Endothelial cell of umbilical vein (primary cell): ENCODE measurements around the gene FURIN. TPM values are rescaled to one million over a fixed set of nuclear protein-coding genes. Genes with fewer than 3 reads are reported as not detected.

ENCODE experiments used
- BruUV-seq: library from RNA; stranded (reverse); fragments of 400-500 nt; replicated peaks from 2 replicates; lab custom pipeline; 2021; lab: Mats Ljungman, UMichigan
- CTCF ChIA-PET: fragments of 300-600, 350-600 bp; sonication (Branson Sonifier 250); formaldehyde crosslinking; loops from one replicate; lab custom pipeline; 2021; ENCODE audit warnings: antibody characterized with exemption, inconsistent platforms; lab: Charles Lee
- POLR2A ChIA-PET: fragments of 300-600, 350-600 bp; sonication (Branson Sonifier 250); formaldehyde crosslinking; loops from one replicate; lab custom pipeline; 2021; ENCODE audit warnings: antibody characterized with exemption, inconsistent platforms; lab: Charles Lee
- DNase-seq: peaks from one replicate; pipeline ENCODE4 v3.0.0-alpha.2; 2011; ENCODE audit warnings: low read depth, low spot score
- FAIRE-seq: peaks from 2 replicates; lab custom pipeline; 2011; peaks lifted over from hg19 to GRCh38; lab: Jason Lieb, UNC
- H2AFZ ChIP-seq: 2 replicates; pipeline ENCODE4 v1.6.0; 2012; ENCODE audit warnings: low read depth, low read length, control low read depth, inconsistent platforms
- H3K27ac ChIP-seq: 2 replicates; pipeline ENCODE4 v1.5.1; 2011; ENCODE audit warnings: low read depth, mild to moderate bottlenecking, control low read depth, low read length, moderate library complexity; ENCODE audit not compliant: insufficient read depth
- H3K27me3 ChIP-seq, 2 experiments: 2 replicates each; pipeline versions ENCODE4 v1.6.0 to v1.6.1; 2011; ENCODE audit warnings: low read length in 2 of 2, mixed read lengths in 1 of 2; ENCODE audit not compliant: control insufficient read depth in 2 of 2, insufficient read depth in 2 of 2
- H3K36me3 ChIP-seq, 2 experiments: 2 replicates in 1 of 2; 3 replicates in 1 of 2; pipeline ENCODE4 v1.5.1; 2011; ENCODE audit warnings: low read length in 2 of 2, mild to moderate bottlenecking in 1 of 2, moderate library complexity in 1 of 2; ENCODE audit not compliant: control insufficient read depth in 2 of 2, insufficient read depth in 2 of 2; ENCODE audit errors: extremely low read depth in 1 of 2
- H3K4me1 ChIP-seq: 3 replicates; pipeline ENCODE4 v1.5.1; 2011; ENCODE audit warnings: mild to moderate bottlenecking, low read length; ENCODE audit not compliant: control insufficient read depth, insufficient read depth; ENCODE audit errors: extremely low read depth
- H3K4me2 ChIP-seq: 2 replicates; pipeline ENCODE4 v1.6.1; 2011; ENCODE audit warnings: low read length, control low read depth, mixed read lengths; ENCODE audit not compliant: insufficient read depth
- H3K4me3 ChIP-seq, 3 experiments: fragments of 200-600 bp in 1 of 3; sonication (generic), shearing (Covaris generic) in 1 of 3; replicated peaks in 1 of 3; 2 replicates each; pipeline ENCODE4 v1.5.1; 2011 to 2016; ENCODE audit warnings: control low read depth in 3 of 3, low read length in 3 of 3, mild to moderate bottlenecking in 2 of 3, inconsistent platforms in 1 of 3, low read depth in 1 of 3, moderate library complexity in 1 of 3; ENCODE audit not compliant: insufficient read depth in 1 of 3
- H3K79me2 ChIP-seq: 2 replicates; pipeline ENCODE4 v1.6.0; 2012; ENCODE audit warnings: low read length, inconsistent platforms; ENCODE audit not compliant: control insufficient read depth, insufficient read depth
- H3K9ac ChIP-seq: replicated peaks from 2 replicates; pipeline ENCODE3; 2011; ENCODE audit warnings: low read length, control low read depth; ENCODE audit not compliant: insufficient read depth; ENCODE audit errors: extremely low read depth
- H3K9me1 ChIP-seq: replicated peaks from 3 replicates; pipeline ENCODE4 v1.6.0; 2011; ENCODE audit warnings: mild to moderate bottlenecking, low read length; ENCODE audit not compliant: control insufficient read depth, insufficient read depth; ENCODE audit errors: extremely low read depth
- H3K9me3 ChIP-seq: replicated peaks from 2 replicates; pipeline ENCODE4 v1.5.1; 2012; ENCODE audit warnings: low read length, inconsistent platforms; ENCODE audit not compliant: control insufficient read depth, insufficient read depth
- H4K20me1 ChIP-seq: replicated peaks from 2 replicates; pipeline ENCODE3; 2011; ENCODE audit warnings: mild to moderate bottlenecking, low read length; ENCODE audit not compliant: control insufficient read depth, insufficient read depth; ENCODE audit errors: extremely low read depth
- EZH2 ChIP-seq: IDR thresholded peaks from 2 replicates; pipeline ENCODE4 v1.6.1; 2012; ENCODE audit warnings: borderline replicate concordance, low read depth, mild to moderate bottlenecking, moderate library complexity, low read length, inconsistent platforms; ENCODE audit not compliant: severe bottlenecking
- FOS ChIP-seq: IDR thresholded peaks from 2 replicates; pipeline ENCODE4 v1.6.1; 2011; ENCODE audit warnings: mild to moderate bottlenecking, low read length, moderate library complexity, borderline replicate concordance; ENCODE audit not compliant: insufficient read depth
- GATA2 ChIP-seq: IDR thresholded peaks from 2 replicates; pipeline ENCODE4 v1.7.0; 2011; ENCODE audit warnings: low read depth, mild to moderate bottlenecking, moderate library complexity, mixed read lengths, low read length; ENCODE audit not compliant: insufficient read length, insufficient read depth
- JUN ChIP-seq: IDR thresholded peaks from 2 replicates; pipeline ENCODE4 v1.6.1; 2011; ENCODE audit warnings: borderline replicate concordance, low read depth; ENCODE audit not compliant: insufficient read length, insufficient read depth
- MYC ChIP-seq: IDR thresholded peaks from one replicate; pipeline ENCODE4 v1.6.1; 2011; ENCODE audit warnings: mild to moderate bottlenecking, low read depth, low read length
- POLR2A ChIP-seq: IDR thresholded peaks from 2 replicates; pipeline ENCODE4 v1.6.1; 2012; ENCODE audit warnings: low read depth, mild to moderate bottlenecking, control low read depth, low read length
- POLR2AphosphoS5 ChIP-seq: IDR thresholded peaks from 2 replicates; pipeline ENCODE4 v1.6.1; 2012; ENCODE audit warnings: low read depth, mild to moderate bottlenecking, control low read depth, low read length, moderate library complexity; ENCODE audit not compliant: insufficient read depth
- dilution Hi-C: fragments of 300-500 bp; cut with MboI; formaldehyde crosslinking; loops from one replicate; pipeline ENCODE4 v1.15.0; 2019; ENCODE audit warnings: low sequenced_read_pairs; ENCODE audit not compliant: extremely low pct_ligation_motif_present
- intact Hi-C: fragments of 100-400 bp; cut with micrococcal nuclease; formaldehyde crosslinking; loops from one replicate; pipeline ENCODE4 v1.10.0; 2022
- polyA plus RNA-seq, 4 experiments: library from polyadenylated mRNA; depleted of rRNA in 3 of 4; stranded (reverse) in 3 of 4; unstranded in 1 of 4; fragments of >200 nt; gene quantifications; 2 replicates each; pipeline versions ENCODE4 v1.2.1 to v1.2.3, GENCODE V29; 2011 to 2012; ENCODE audit warnings: missing spikeins in 1 of 4
- total RNA-seq: library from RNA; stranded (reverse); gene quantifications from 2 replicates; pipeline ENCODE4 v1.2.3, GENCODE V29; 2021
- TF ChIP-seq, protein P1 (sequence below), 2 donors: IDR thresholded peaks; 1 replicate in 1 of 2; 2 replicates in 1 of 2; pipeline ENCODE4 v1.5.1; 2011; ENCODE audit warnings: low read length in 2 of 2, mild to moderate bottlenecking in 2 of 2, moderate library complexity in 2 of 2, control low read depth in 1 of 2, inconsistent platforms in 1 of 2, low read depth in 1 of 2; ENCODE audit not compliant: insufficient read depth in 1 of 2; ENCODE audit errors: extremely low read depth in 1 of 2
- TF ChIP-seq, protein P2 (sequence below): IDR thresholded peaks from 2 replicates; pipeline ENCODE4 v1.6.1; 2011; ENCODE audit not compliant: insufficient read depth, insufficient read length

FURIN gene
- total and polyA plus RNA-seq, 2 donors (not counting 3 experiments of a cell fraction or from before 2014, with no cell fraction given): 77.4 to 131 TPM

DNA sequence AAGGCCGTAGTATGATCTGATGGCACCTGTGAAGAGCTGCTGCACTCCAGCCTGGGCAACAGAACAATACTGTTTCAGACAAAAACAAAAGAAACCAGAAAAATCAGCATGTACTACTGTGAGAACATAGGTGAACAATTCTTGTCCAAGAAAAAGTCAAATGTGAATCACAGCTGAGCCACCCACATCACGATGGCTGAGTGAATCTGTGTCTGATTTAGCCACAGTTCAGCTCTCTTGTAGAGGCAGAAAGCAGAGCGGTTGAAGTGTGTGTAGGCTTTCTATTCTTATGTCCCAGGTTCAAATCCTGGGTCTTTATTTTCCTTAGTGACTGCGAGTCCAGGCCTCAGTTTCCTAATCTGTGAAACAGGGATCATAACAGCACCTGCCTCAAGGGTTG, 4.4 kb upstream of the FURIN start:
- H4K20me1 ChIP-seq: no peaks in the 10 kb centered on the region
- no peak overlapping the region for H2AFZ ChIP-seq
- ChIA-PET CTCF (no interaction called here), POLR2A (no interaction called here)
- peaks cover 2% of the 10 kb centered on the region for H3K4me1 ChIP-seq
- DNase-seq (no peak), FAIRE-seq (no peak)
- H3K36me3 ChIP-seq: no peaks in the 10 kb centered on the region
- H3K4me2 ChIP-seq: no peak overlapping the region
- no peaks in the 10 kb centered on the region for H3K9me3 ChIP-seq
- H3K27ac ChIP-seq: no peak overlapping the region
- TF ChIP-seq JUN: no peak
- no peak for TF ChIP-seq POLR2AphosphoS5
- no peak for TF ChIP-seq MYC
- no peak for TF ChIP-seq EZH2
- no peak for TF ChIP-seq GATA2
- TF ChIP-seq FOS: no peak
- no peak for TF ChIP-seq POLR2A
- TF ChIP-seq, protein P1, sequence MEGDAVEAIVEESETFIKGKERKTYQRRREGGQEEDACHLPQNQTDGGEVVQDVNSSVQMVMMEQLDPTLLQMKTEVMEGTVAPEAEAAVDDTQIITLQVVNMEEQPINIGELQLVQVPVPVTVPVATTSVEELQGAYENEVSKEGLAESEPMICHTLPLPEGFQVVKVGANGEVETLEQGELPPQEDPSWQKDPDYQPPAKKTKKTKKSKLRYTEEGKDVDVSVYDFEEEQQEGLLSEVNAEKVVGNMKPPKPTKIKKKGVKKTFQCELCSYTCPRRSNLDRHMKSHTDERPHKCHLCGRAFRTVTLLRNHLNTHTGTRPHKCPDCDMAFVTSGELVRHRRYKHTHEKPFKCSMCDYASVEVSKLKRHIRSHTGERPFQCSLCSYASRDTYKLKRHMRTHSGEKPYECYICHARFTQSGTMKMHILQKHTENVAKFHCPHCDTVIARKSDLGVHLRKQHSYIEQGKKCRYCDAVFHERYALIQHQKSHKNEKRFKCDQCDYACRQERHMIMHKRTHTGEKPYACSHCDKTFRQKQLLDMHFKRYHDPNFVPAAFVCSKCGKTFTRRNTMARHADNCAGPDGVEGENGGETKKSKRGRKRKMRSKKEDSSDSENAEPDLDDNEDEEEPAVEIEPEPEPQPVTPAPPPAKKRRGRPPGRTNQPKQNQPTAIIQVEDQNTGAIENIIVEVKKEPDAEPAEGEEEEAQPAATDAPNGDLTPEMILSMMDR (IDR thresholded peaks at IDR 0.05; ENCODE audit: extremely low read depth in 1 of 2, insufficient read depth in 1 of 2, low read depth in 1 of 2, low read length in 2 of 2): no peak
- TF ChIP-seq, protein P2, sequence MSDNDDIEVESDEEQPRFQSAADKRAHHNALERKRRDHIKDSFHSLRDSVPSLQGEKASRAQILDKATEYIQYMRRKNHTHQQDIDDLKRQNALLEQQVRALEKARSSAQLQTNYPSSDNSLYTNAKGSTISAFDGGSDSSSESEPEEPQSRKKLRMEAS: no peak
- H3K27me3 ChIP-seq: no peaks in the 10 kb centered on the region
- BruUV-seq: no TSS peak
- dilution Hi-C loops (no loop called here), intact Hi-C loops (no loop called here)
- H3K9ac ChIP-seq: no peak overlapping the region
- H3K79me2 ChIP-seq: no peaks in the 10 kb centered on the region
- H3K4me3 ChIP-seq: no peak overlapping the region
- no peaks in the 10 kb centered on the region for H3K9me1 ChIP-seq
